Stimulated activated CD8-positive, alpha-beta memory T cell treated with anti-CD3 and anti-CD28 coated beads, Interleukin-12 subunit alpha, Interleukin-12 subunit beta, amount 100 ng/mL, for 1 hour (primary cell): ENCODE measurements around the gene RPS19BP1.

Experiments
- DNase-seq: peaks from one replicate; pipeline ENCODE4 v3.0.0-alpha.2; 2020; ENCODE audit warnings: low read depth

RPS19BP1 gene, protein sequence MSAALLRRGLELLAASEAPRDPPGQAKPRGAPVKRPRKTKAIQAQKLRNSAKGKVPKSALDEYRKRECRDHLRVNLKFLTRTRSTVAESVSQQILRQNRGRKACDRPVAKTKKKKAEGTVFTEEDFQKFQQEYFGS

DNA sequence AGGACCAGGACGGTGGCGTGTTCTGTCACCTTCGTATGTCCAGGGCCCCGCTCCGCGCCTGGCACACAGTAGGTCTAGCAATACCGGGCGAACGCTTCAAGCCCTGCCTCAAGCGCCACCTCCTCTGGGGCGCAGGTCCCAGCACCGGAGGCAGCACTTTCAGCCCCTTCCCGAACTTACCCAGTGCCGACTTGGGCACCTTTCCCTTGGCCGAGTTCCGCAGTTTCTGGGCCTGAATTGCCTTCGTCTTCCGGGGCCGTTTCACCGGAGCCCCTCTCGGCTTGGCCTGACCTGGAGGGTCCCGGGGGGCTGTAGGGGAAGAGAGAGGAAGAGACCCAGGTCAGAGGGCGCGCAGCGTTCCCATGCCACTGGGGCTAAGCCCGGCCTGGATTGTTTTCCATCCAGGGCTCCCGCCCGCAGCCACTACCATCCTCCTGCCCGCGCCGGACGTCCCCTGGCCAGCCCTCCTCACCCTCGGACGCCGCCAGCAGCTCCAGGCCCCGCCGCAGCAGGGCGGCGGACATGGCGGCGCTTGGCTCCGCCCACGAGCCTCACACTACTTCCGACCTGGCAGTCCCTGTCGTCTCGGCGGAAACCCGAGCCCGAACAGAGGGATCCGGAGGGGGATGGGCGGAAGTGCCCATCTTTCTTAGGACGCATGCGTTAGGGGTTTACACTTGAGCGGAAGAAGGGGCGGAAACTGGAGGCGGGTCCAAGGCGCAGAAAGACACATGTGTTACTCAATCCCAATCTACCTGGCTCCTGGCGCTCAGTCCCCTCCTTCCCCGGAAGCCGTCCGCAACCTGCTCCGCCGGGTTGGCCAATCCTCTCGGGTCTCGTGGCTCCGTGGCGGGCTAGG lies at the start of gene RPS19BP1:
TSS of gene RPS19BP1 (minus strand) at position 534 of the 859 bp plus-strand sequence. CDS start at position 524, 10 bp downstream.
- peak; percentile 98 for DNase-seq

DNA sequence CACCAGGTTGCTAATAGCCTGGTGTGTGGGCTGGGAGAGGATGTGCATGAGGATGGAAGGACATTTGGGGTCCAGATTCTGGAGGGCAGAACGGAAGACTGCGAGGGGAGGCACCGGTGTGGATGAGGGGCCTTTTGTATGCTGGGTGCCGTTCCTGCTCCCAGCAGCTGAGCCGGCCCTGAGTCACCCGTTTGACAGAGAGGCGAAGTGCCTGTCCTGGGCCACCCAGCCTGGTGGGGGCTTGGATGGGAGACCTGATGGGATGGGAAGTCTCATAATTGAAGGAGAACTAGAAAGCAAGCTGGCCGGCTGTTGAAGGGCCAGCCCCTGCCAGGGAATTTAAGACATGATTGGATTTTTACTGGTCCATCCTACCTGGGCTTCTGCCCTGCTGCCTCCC lies 48.8 kb upstream of the RPS19BP1 start:
- no peak for DNase-seq

DNA sequence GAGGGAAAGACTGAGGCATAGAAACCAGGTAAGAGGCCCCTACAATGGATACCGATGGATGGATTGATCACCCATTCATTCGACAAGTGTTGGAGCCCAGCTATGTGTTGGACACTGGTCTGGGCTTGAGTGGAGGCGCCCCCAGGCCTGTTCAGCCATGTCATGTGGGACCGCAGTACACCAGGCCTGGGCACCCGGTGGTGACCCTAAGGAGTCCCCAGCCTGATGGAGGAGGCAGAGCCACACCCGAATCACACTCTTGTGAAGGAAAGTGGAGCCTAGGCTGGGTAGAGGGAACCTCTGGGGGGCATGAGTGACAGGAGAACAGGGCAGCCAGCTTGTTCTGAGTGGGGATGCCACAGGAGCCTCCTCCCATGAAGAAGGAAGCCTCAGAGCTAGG lies 48.2 kb upstream of the RPS19BP1 start:
- DNase-seq = no peak

DNA sequence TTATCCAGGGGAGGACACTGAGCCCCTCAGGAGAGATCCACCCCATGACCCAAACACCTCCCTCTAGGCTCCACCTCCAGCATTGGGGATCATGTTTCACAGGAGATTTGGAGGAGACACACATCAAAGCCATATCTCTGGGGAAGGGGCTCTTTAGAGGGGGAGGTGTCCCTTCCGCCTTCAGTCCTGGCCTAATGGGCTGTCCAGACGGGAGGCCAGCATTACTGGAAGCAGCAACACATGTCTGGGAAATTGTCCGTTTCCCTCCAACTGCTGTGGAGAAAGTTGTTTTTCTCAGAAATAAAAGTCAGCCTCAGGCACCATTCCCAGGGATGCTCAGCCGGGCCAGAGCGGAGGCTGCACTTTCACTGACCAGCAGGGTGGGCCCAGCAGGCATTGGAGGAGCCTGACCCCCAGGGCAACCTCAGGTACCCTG lies 47.5 kb upstream of the RPS19BP1 start:
- no peak for DNase-seq

GRCh38 chr22:39577900-39578299 lies 45.4 kb upstream of the RPS19BP1 start:
- no peak for DNase-seq

GRCh38 chr22:39577366-39577765 lies 44.8 kb upstream of the RPS19BP1 start:
- no peak for DNase-seq

DNA sequence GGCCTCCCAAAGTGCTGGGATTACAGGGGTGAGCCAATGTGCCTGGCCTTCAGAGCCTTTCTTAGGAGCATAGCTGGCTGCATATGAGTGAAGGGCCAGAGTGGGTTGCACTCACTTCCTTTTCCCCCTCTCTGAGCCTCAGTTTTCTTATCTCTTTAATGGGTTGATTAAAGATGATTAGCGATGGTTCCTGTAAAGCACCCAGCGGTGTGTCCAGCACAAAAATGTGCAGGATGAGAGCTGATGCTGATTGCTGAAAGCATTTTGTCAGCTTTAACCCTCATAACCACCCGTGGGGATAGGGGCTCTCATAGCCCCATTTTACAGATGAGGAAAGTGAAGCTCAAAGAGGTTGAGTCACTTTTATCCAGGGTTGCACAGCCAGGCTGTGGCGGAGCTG lies 43.5 kb upstream of the RPS19BP1 start:
- DNase-seq = no peak

GRCh38 chr22:39575552-39575825 lies 42.9 kb upstream of the RPS19BP1 start:
- DNase-seq = no peak

DNA sequence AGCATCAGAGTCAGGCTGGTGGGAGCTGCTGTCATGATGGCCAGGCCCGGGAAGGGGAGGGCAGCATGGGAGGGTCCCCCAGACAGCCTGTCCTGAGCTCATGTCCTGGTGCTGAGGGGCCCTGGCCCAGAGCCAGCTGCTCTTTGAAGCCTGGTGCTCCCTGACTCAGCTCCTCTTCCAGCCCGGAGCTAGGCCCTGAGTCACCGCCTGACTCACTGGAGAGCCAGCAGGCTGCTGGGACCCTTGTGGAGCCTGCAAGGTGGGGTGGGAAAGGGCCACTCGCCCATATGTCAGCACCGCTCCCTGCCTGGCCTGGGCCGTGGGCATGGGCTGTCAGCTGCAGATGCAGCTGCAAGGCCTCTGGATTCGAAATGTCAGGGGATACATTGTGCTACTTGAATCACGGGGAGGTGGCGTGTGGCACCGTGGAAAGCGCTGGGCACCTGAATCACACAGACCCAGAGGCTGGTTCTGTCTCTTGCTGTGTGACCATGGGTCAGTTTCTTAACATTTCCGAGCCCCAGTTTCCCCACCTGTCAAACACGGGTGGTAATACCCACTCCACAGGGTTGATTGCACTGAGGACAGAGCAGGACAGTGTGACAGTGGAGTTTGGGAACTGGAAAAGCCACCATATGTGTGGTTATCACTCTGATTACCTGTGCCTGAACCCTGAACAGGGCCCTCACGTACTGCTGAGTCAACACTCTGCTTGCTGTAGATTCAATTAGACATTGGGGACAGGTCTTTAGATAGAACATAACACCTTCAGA lies 42.4 kb upstream of the RPS19BP1 start:
- DNase-seq = no peak

DNA sequence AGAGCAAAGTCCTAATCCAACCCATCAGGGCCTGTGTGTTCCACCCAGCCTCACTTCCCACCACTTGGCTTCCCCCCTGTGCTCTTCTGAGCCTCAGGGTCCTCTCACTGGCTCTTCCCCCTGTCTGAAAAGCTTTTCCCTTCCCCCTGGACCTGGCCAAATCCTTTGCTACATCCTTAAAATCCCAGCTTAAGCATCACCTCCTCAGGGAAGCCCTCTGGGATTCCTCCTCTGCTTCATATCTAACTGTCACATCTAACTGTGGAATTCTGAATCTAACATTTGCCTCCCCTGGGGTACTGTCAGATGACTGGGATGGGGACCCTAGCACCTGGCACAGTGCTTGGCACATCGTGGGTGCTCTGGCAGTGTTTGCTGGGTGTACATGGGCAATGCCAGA lies 39.0 kb upstream of the RPS19BP1 start:
- DNase-seq = no peak

- DNase-seq = no peak
These were observed 38.1 kb upstream of the RPS19BP1 start, which contains the start of gene CACNA1I for GRCh38 chr22:39570665-39571064. CACNA1I (plus strand) TSS chr22:39570753; CDS start chr22:39570753, 0 bp downstream.

GRCh38 chr22:39570226-39570625 lies 37.7 kb upstream of the RPS19BP1 start:
- DNase-seq = no peak

- no peak for DNase-seq
These were observed 36.5 kb upstream of the RPS19BP1 start for GRCh38 chr22:39569066-39569465.

- DNase-seq = no peak
These were observed 35.9 kb upstream of the RPS19BP1 start for GRCh38 chr22:39568278-39568981.

DNA sequence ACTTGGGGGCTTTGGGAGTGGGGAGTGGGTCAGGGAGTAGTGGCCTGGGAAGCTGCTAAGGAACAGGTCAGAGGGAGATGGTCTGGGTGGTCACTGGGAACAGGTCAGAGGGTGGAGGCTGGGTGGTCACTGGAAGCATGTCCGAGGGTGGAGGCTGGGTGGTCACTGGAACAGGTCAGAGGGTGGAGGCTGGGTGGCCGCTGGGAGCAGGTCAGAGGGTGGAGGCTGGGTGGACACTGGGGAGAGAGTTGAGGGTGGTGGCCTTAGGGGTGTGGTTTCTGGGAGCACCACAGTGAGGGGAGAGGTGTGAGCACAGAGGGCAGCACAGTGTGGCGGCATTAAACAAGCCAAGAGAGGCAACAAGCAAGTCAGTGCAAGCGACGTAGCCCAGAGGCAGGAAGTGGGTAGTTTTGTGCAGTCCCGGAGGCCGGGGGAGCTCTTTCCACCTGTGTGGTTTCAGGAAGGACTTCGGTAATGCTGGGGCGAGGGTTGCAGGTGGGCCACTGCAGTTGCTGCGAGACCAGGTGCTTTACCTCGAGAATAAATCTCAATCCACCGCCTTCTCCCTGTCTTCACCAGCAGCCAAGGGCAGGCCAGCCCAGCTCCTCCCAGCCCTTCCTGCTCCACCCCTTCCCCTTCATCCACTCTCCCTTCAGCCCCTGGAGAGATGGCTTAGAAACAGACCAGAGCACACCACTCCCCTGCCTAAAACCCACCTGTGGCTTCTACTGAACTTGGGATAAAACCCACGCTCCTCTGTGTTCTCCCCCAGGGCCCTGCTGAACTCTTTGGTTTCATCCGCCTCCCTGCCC lies 34.8 kb upstream of the RPS19BP1 start:
- DNase-seq = peak; percentile 14

DNA sequence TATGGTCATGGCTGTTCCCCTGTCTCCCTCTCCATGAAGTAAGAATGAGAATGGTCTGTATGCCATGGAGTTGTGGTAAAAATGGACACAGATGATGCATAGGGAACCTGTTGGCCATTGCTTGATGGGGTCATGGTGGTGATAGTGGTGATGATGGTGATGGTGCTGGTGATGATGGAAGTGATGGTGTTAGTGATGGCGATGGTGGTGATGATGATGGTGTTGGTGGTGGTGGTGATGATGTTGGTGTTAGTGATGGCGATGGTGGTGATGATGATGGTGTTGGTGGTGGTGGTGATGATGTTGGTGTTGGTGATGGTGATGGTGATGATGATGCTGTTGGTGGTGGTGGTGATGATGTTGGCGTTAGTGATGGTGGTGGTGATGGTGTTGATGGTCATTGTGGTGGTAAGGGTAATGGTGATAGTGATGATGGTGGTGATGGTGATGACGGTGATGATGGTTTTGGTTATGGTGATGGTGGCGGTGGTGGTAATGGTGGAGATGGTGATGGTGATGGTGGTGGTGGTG lies 32.9 kb upstream of the RPS19BP1 start:
- DNase-seq = no peak

DNA sequence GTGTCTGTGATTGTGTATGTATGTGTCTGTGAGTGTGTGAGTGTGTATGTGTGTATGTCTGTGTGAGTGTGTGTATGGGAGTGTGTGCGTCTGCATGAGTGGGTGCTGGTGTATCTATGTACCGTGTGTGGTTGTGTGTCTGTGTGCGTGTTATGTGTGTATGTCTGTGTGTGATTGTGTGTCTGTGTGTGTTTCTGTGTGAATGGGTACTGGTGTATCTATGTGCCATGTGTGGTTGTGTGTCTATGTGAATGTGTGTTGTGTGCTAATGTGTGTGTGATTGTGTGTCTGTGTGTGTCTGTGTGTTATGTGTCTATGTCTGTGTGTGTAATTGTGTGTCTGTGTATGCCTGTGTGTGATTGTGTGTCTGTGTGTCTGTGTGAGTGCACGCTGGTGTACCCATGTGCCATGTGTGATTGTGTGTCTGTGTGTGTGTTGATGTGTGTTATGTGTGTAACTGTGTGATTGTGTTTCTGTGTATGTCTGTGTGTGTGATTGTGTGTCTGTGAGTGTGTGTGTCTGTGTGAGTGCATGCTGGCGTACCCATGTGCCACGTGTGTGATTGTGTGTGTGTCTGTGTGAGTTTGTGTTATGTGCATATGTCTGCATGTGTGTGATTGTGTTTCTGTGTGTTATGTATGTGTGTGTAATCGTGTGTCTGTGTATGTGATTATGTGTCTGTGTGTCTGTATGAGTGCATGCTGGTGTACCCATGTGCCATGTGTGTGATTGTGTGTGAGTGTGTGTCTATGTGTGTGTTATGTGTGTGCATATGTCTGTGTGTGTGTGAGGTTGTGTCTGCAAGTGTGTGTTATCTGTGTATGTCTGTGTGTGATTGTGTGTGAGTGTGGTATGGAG lies 31.3 kb upstream of the RPS19BP1 start:
- DNase-seq = no peak

DNA sequence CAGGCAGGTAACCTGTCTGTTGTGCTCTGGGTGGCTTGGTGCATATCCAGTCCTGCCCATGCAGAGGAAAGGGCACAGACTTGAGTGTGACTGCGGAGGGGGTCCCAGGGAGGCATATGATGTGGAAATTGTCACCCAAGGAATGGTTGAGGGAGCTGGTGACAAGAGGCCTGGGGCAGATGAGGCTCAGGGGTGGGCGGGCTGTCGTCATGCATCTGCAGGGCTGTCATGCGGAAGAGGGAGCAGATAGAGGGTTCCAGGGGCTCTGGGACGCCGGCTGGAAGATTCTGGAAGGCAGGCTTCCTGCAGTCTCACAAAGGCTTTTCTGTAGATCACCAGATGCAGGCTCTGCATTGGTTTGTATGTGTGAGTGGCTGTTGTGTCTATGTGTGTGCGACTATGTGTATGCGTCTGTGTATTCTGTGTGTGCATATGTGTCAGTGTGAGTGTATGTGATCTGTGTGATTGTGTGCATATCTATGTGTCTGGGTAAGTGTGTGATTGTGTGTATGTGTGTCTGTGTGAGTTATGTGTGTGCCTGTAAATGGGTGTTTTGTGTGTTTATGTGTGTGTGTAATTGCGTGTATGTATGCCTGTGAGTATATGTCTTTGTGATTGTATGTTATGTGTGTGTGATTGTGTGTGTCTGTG lies 30.4 kb upstream of the RPS19BP1 start:
- no peak for DNase-seq

- DNase-seq = no peak
These were observed 27.6 kb upstream of the RPS19BP1 start for GRCh38 chr22:39560127-39560526.
